NCI-H1092 treated with DMSO at 0.1 percent for 48 hours (cell line): ENCODE data around the gene SLCO4A1.

ENCODE experiments used
- DNase-seq: peaks from one replicate; lab custom pipeline; 2025; lab: John Stamatoyannopoulos, UW

The SLCO4A1 gene

GRCh38 chr20:62607366-62608217 is 34.7 kb upstream of the SLCO4A1 start:
- DNase-seq: peak; percentile 49

GRCh38 chr20:62608218-62608565 is 34.1 kb upstream of the SLCO4A1 start:
- DNase-seq: no peak

GRCh38 chr20:62609279-62609720 is 33.0 kb upstream of the SLCO4A1 start:
- no peak for DNase-seq

GRCh38 chr20:62609811-62610757 is 32.2 kb upstream of the SLCO4A1 start:
- no peak for DNase-seq

GRCh38 chr20:62611012-62611411 is 31.3 kb upstream of the SLCO4A1 start:
- DNase-seq: no peak

- DNase-seq: no peak
Observed at GRCh38 chr20:62611819-62612218, 30.5 kb upstream of the SLCO4A1 start.

GRCh38 chr20:62614085-62614960 is 28.0 kb upstream of the SLCO4A1 start:
- DNase-seq: no peak

- no peak for DNase-seq
Observed at GRCh38 chr20:62614961-62615680, 27.2 kb upstream of the SLCO4A1 start.

GRCh38 chr20:62615750-62616251 is 26.5 kb upstream of the SLCO4A1 start:
- no peak for DNase-seq

- DNase-seq: peak; percentile 31
Observed at GRCh38 chr20:62616728-62617621, 25.3 kb upstream of the SLCO4A1 start.

- DNase-seq: no peak
Observed at GRCh38 chr20:62617711-62618483, 24.4 kb upstream of the SLCO4A1 start.

- DNase-seq: no peak
Observed at GRCh38 chr20:62618611-62619529, 23.4 kb upstream of the SLCO4A1 start.

GRCh38 chr20:62620625-62621024 is 21.7 kb upstream of the SLCO4A1 start:
- DNase-seq: no peak

- no peak for DNase-seq
Observed at GRCh38 chr20:62621251-62622110, 20.8 kb upstream of the SLCO4A1 start.

GRCh38 chr20:62622178-62622876 is 20.0 kb upstream of the SLCO4A1 start:
- no peak for DNase-seq

- no peak for DNase-seq
Observed at GRCh38 chr20:62622877-62623487, 19.3 kb upstream of the SLCO4A1 start.
